Upper lobe of left lung (tissue), 6 donors: ENCODE results near the gene ANK3. TPM values are rescaled to one million over a fixed set of nuclear protein-coding genes. Genes with fewer than 3 reads are reported as not detected.

Source experiments
- ATAC-seq, 2 donors: fragments of 200-7000 bp; cut with Tn5 transposase; one replicate each; pipeline ENCODE4 v1.9.1; 2022; ENCODE audit warnings: mild to moderate bottlenecking in 2 of 2, moderate library complexity in 2 of 2; ENCODE audit not compliant: low FRiP score in 2 of 2
- DNase-seq, 2 donors: peaks; one replicate each; pipeline ENCODE4 v3.0.0-alpha.2; 2019 to 2020
- H3K27ac ChIP-seq, 4 donors: fragments of 200-600 bp; sonication (generic); one replicate each; pipeline ENCODE4 v1.5.1; 2016 to 2019
- H3K27me3 ChIP-seq, 4 donors: fragments of 200-600 bp; sonication (generic); one replicate each; pipeline ENCODE4 v1.5.1; 2017 to 2019
- H3K36me3 ChIP-seq, 4 donors: fragments of 200-600 bp; sonication (generic); one replicate each; pipeline ENCODE4 v1.5.1; 2016 to 2019
- H3K4me1 ChIP-seq, 4 donors: fragments of 200-600 bp; sonication (generic); one replicate each; pipeline ENCODE4 v1.5.1; 2018 to 2019
- H3K4me3 ChIP-seq, 4 donors: fragments of 200-600 bp; sonication (generic); one replicate each; pipeline ENCODE4 v1.5.1; 2017 to 2019; ENCODE audit warnings: mild to moderate bottlenecking in 2 of 4, moderate library complexity in 1 of 4
- H3K9me3 ChIP-seq, 4 donors: fragments of 200-600 bp; sonication (generic); one replicate each; pipeline ENCODE4 v1.5.1; 2018 to 2019
- CTCF ChIP-seq, 6 experiments: fragments of 450-650 bp in 4 of 6; fragments of 200-600 bp in 2 of 6; sonication (generic) in 2 of 6; IDR thresholded peaks; one replicate each; pipeline ENCODE4 v1.5.1; 2016 to 2019; ENCODE audit warnings: antibody characterized with exemption in 6 of 6
- EP300 ChIP-seq, 4 donors: sonication (generic); formaldehyde crosslinking; IDR thresholded peaks; one replicate each; pipeline ENCODE4 v1.5.1; 2017; ENCODE audit warnings: antibody characterized with exemption in 4 of 4, control low read depth in 2 of 4
- POLR2A ChIP-seq, 4 donors: fragments of 450-650 bp; IDR thresholded peaks; one replicate each; pipeline ENCODE4 v1.5.1; 2016 to 2017; ENCODE audit warnings: antibody characterized with exemption in 4 of 4, mild to moderate bottlenecking in 2 of 4
- POLR2AphosphoS5 ChIP-seq, 2 donors: sonication (generic); formaldehyde crosslinking; IDR thresholded peaks; one replicate each; pipeline ENCODE4 v1.5.1; 2017; ENCODE audit warnings: antibody characterized with exemption in 2 of 2
- WGBS, 2 donors: methylation state at CpG; one replicate each; pipeline ENCODE4 v1.1.5; 2017 to 2018; 5-methylcytosine and 5-hydroxymethylcytosine counted together
- total RNA-seq, 6 donors: library from RNA; depleted of rRNA in 4 of 6; stranded (reverse); fragments of >200 nt in 4 of 6; gene quantifications; one replicate each; pipeline versions ENCODE4 v1.1.0 to v1.2.1, GENCODE V29; 2016 to 2021
- donor health status: DM: no; HTN: no; CAD: no; lungs with moderate emphysema.
- donor health status: DM: no; HTN: yes; CAD: no; lungs with severe emphysema.

ANK3 gene
- total RNA-seq, 6 donors from 2014 or later, result 43.9 to 193 (median 98.5) TPM

- no peak for TF ChIP-seq POLR2A (IDR thresholded peaks at IDR 0.05)
- no peak for TF ChIP-seq CTCF (IDR thresholded peaks at IDR 0.05)
- no peak for TF ChIP-seq EP300 (IDR thresholded peaks at IDR 0.05)
- no peak for TF ChIP-seq POLR2AphosphoS5 (IDR thresholded peaks at IDR 0.05)
- DNase-seq (no peak), ATAC-seq (no peak)
- H3K4me1 ChIP-seq, result no peaks in the 10 kb centered on the region
- H3K4me3 ChIP-seq, result no peak overlapping the region
- no peak overlapping the region for H3K27ac ChIP-seq
- no peaks in the 10 kb centered on the region for H3K27me3 ChIP-seq
- H3K36me3 ChIP-seq, result no peaks in the 10 kb centered on the region
- no peaks in the 10 kb centered on the region for H3K9me3 ChIP-seq
These were observed 404.0 kb downstream of the ANK3 start for GRCh38 chr10:59985639-59986038.

DNA sequence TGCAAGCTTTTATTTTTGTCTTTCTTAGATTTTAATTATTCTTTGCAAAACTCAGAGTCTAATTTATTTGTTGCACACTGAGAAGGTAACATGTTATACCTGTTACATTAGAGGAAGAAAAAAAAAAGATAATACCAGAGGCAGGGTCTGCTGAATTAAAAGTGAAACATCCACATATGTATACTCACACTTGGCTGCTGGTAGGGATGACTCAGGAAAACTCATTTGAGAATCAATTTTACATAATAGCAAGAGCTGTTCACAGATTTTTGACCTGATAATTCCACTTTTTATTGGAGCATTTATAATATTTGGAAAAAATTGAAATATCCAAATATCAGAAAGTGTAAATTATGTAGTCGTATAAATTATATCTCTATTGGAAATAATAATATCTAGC, 405.3 kb downstream of the ANK3 start:
- H3K27me3 ChIP-seq, result no peaks in the 10 kb centered on the region
- H3K9me3 ChIP-seq, result no peaks in the 10 kb centered on the region
- no peak overlapping the region for H3K27ac ChIP-seq
- no peak overlapping the region for H3K4me3 ChIP-seq
- no peaks in the 10 kb centered on the region for H3K4me1 ChIP-seq
- WGBS, 2 donors, result 95 to 98% methylated on average over 1 of the region's 1 CpG
- TF ChIP-seq EP300 (IDR thresholded peaks at IDR 0.05), result no peak
- TF ChIP-seq POLR2AphosphoS5 (IDR thresholded peaks at IDR 0.05), result no peak
- TF ChIP-seq CTCF (IDR thresholded peaks at IDR 0.05), result no peak
- no peak for DNase-seq
- ATAC-seq, result no peak
- H3K36me3 ChIP-seq, result no peaks in the 10 kb centered on the region

DNA sequence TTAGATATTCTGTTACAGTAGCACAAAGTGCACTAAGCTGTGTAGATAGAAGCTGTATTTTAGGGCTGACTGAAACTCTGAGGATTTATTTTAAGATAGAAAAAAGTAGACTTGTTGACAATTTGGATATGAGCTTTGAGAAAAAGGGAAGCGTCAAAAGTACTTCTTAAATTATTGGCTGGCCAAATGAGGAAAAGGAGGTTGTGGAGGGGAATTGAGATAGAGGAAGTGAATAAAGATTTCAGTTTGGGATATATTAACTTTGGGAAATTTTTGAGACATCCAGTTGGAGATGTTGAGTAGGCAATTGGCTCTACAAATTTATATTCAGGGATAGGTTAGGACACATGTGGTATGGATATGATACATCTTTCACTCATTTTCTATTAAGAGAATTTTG, 409.3 kb downstream of the ANK3 start:
- Histone ChIP-seq H3K27ac (no peak overlapping the region), H3K27me3 (no peaks in the 10 kb centered on the region), H3K9me3 (peaks cover 0 to 21% (median 11%) of the 10 kb centered on the region in 4 donors), H3K4me3 (no peak overlapping the region), H3K4me1 (no peaks in the 10 kb centered on the region), H3K36me3 (no peaks in the 10 kb centered on the region)
- ATAC-seq (no peak), DNase-seq (no peak)
- TF ChIP-seq EP300 (IDR thresholded peaks at IDR 0.05) (no peak), POLR2A (IDR thresholded peaks at IDR 0.05) (no peak), POLR2AphosphoS5 (IDR thresholded peaks at IDR 0.05) (no peak), CTCF (IDR thresholded peaks at IDR 0.05) (no peak)
- 79 to 83% methylated on average over 1 of the region's 1 CpG for WGBS, 2 donors

GRCh38 chr10:59977486-59977885, 412.2 kb downstream of the ANK3 start:
- DNase-seq (no peak), ATAC-seq (no peak)
- Histone ChIP-seq H3K36me3 (no peaks in the 10 kb centered on the region), H3K4me1 (no peaks in the 10 kb centered on the region), H3K27ac (no peak overlapping the region), H3K27me3 (no peaks in the 10 kb centered on the region), H3K9me3 (peaks cover 0 to 21% (median 11%) of the 10 kb centered on the region in 4 donors), H3K4me3 (no peak overlapping the region)
- TF ChIP-seq POLR2AphosphoS5 (IDR thresholded peaks at IDR 0.05) (no peak), EP300 (IDR thresholded peaks at IDR 0.05) (no peak), CTCF (IDR thresholded peaks at IDR 0.05) (no peak), POLR2A (IDR thresholded peaks at IDR 0.05) (no peak)

GRCh38 chr10:59976909-59977308, 412.8 kb downstream of the ANK3 start:
- DNase-seq, result no peak

More at GRCh38 chr10:59976909-59977308, 412.8 kb downstream of the ANK3 start:
- H3K4me1 ChIP-seq, result no peaks in the 10 kb centered on the region
- no peak overlapping the region for H3K4me3 ChIP-seq
- no peak overlapping the region for H3K27ac ChIP-seq
- peaks cover 0 to 21% (median 11%) of the 10 kb centered on the region in 4 donors for H3K9me3 ChIP-seq
- no peaks in the 10 kb centered on the region for H3K27me3 ChIP-seq
- no peak for ATAC-seq
- H3K36me3 ChIP-seq, result no peaks in the 10 kb centered on the region
- TF ChIP-seq POLR2AphosphoS5 (IDR thresholded peaks at IDR 0.05) (no peak), POLR2A (IDR thresholded peaks at IDR 0.05) (no peak), CTCF (IDR thresholded peaks at IDR 0.05) (no peak), EP300 (IDR thresholded peaks at IDR 0.05) (no peak)
